OCI-M2 (cell line): ENCODE measurements around the gene DIPK1A.
"Not testable (repeated sequence)": the region's sequence is repeated elsewhere in the genome, so short reads cannot be mapped to it uniquely, and the experiment has no call there.

Experiments
- DNase-seq: peaks from one replicate; lab custom pipeline; 2025; ENCODE audit not compliant: unreplicated experiment; lab: John Stamatoyannopoulos, UW

The DIPK1A gene

DNA sequence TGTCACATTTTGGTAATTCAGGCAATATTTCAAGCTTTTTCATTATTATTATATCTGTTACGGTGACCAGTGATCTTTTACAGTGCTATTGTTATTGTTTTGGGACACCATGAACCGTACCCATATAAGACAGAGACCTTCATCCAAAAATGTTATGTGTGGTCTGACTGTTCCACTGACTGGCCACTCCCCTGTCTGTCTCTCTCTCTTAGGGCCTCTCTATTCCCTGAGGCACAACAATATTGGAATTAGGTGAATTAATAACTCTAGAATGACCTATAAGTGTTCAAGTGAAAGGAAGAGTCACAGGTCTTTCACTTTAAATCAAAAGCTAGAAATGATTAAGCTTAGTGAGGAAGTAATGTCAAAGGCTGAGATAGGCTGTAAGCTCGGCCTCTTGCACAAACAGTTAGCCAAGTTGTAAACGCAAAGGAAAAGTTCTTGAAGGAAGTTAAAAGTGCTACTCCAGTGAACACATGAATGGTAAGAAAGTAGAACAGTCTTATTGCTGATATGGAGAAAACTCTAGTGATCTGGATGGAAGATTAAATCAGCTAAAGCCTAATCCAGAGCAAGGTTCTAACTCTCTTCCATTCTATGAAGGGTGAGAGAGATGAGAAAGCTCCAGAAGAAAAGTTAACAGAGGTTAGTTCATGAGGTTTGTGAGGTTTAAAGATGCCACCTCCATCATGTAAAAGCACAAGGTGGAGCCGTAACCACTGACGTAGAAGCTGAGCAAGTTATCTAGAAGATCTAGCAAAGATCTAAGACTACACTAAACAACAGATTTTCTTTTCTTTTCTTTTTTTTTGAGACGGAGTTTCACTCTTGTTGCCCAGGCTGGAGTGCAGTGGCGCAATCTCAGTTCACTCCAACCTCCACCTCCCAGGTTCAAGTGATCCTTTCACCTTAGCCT is 19.7 kb upstream of the DIPK1A start:
- no peak for DNase-seq

DNA sequence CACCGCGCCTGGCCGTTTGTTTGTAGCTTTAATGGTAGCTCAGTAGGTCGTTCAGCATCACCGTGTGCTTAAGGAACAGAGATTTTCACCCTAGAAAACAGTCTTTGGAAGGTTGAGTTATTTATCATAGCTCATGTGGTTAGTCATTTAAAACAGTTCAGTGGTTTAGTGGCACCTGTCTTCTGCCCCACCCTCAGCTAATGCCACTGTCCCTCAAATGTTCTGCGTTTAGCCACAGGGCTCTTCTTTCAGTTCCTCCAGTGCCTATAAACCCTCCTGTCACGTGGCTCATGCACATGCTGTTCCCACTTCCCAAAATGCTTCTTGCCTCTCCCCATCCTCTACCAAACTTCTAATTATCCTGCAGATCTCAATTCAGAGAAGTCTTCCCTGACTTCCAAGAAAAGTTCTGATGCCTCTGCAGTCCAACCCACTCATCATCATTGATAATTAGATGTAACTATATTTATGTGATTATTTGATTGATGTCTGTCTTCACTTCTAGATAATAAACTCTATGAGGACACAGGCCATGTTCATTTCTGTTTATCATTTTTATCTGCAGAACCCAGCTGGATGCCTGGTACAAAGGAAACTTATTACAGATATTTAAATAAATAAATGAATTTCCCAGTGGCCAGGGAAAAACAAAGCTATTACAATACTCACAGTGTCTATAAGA is 14.4 kb upstream of the DIPK1A start:
- DNase-seq, result no peak

- DNase-seq, result not testable (repeated sequence)
These were observed 12.8 kb upstream of the DIPK1A start for GRCh38 chr1:92974112-92974511.

DNA sequence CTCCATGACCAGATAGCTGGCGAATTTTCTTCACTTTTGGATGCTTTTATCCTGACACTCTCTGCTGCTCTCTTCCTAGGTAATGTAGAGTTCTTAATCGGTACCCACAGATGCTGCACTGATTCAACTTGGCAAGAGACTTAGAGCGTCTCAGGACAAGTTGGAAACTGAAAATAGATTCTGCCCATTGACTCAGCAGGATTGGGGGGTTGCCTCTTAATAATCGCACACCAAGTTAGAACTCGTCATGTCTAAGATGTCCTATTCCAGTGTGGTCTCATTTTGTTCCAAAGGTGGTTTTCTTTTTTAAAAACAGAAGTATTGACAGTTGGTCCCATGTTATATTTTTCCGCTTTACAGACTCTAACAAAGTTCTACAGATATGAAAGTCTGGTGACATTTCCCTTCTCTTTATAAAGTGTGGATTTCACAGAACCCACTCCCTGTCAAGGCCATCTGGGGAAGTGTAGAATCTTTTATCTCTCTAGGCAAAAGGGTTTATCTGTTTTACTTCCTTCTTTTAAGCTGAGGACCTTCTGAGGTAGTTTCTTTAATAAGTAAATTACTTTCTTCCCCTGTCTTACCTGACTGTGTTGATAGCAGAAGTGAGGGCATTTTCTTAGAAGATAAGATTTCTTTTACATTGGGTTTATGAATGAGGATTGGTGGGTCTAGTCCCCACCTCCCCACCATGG is 12.1 kb upstream of the DIPK1A start:
- DNase-seq, result no peak

DNA sequence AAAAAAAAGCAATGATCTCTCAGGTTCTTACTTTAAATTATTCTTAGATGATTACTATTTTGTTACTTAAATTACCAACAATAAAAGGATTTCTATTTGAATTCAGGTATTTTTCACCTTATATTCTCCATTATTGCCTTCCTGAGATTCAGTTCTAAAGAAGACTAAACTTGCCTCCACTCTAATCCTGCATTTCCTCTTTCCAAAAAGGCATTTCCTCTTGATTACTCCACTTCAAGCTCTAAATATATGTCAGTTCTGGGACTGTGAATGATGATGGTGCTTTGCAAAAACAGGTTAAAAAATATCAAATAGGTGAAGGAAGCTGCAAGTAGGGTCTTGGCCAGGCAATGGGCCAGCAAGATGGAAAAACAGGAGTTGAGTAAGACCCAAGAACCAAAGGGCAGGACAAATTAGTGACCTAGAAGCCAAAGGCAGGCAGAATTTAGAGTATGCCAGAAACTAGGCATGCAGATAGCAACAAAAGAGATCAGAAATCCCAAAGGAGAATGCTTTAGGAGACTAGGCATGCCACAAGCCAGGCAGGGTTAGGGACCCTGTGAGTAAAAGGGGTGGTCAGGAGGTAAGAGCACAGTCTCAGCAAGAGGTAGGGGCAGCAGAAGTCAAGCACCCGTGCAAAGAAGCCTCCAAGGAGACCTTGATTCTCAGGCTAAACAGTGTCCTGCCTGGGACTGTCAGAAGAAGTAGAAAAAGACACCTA is 11.3 kb upstream of the DIPK1A start:
- no peak for DNase-seq

- not testable (repeated sequence) for DNase-seq
These were observed 10.7 kb upstream of the DIPK1A start for GRCh38 chr1:92971932-92972331.

GRCh38 chr1:92970990-92971689 is 9.9 kb upstream of the DIPK1A start:
- DNase-seq, result no peak

GRCh38 chr1:92969517-92969916 is 8.3 kb upstream of the DIPK1A start:
- no peak for DNase-seq

GRCh38 chr1:92968138-92969032 is 7.1 kb upstream of the DIPK1A start:
- no peak for DNase-seq

GRCh38 chr1:92964998-92965397 is 3.7 kb upstream of the DIPK1A start:
- DNase-seq, result no peak

GRCh38 chr1:92964316-92964715 is 3.1 kb upstream of the DIPK1A start:
- DNase-seq, result no peak

GRCh38 chr1:92961896-92962752 is 862 bp upstream of the DIPK1A start:
- no peak for DNase-seq

DNA sequence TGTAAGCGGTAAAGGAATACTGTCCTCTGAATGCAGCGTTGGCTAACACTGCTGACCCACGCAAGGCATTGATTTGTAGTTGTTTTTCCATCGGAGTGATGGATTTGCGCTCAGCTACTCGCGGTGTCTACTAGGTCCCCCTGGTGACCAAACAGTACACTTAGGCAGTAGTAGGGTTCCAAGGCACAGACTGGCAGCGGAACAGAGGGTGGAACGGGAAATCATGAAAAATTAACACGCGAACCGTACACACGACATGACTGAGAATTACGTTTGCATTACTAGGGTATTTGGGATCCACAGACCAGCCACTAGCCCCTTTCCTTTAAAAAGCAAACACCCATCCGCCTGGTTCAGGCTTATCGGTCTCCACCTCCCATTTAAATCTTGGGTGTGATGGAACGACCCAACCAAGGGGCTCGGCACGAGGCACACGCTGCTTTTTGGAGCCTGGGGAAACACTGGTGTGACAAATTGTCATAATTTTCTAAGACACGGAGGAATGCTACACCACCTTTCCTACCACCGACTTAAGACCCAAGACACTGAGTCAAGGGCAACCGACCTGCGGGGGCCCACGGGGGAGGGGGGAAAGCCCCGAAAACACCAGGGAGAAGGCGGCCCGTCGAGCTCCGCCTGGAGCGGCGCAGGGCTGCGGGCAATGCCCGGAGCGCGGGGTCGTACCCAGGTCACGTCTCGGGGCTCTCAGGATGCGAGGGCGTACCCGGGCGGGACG is 699 bp downstream of the DIPK1A start:
- DNase-seq, result no peak

- no peak for DNase-seq
These were observed 2.9 kb downstream of the DIPK1A start for GRCh38 chr1:92958203-92958970.

- no peak for DNase-seq
These were observed 4.1 kb downstream of the DIPK1A start for GRCh38 chr1:92957030-92957734.

DNA sequence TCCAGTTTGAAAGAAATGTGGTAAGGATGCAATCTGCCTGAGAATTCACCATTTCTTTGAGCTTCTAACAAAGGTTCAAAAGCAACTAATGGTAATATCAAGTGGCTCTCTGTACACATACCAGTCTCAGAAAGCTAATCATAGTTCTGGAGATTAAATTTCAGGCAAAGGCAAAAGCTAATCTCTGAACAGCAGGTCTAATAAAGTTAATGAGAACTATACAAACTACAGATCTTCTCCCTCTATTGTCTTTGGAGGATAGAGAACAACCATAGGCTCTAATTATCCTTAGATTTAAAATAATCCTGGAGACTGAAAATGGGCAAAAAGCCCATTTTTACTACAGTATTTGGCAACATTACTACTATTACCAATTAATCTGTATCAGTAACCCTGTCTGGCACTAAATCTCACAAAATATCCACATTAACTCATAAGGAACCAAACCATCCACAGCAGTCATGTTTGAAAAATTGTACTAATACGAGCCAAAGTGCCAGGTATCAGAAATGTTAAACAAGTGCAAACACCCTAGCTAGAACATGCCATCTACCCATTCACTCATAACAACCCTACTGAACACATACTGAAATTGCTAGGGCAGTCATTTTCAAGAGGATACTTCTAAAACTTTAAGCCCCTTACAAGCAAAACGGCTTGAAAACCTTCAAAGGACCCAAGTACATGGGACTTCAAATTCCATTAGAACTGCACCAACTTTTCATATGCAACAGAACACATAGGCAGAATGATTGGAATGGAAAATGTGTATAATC is 4.8 kb downstream of the DIPK1A start:
- DNase-seq, result no peak
